ENCODE results near the gene LEMD1. TPM values are rescaled to one million over a fixed set of nuclear protein-coding genes. Genes with fewer than 3 reads are reported as not detected.

LEMD1 gene
- total RNA-seq, 4 donors from 2014 or later: not detected

GRCh38 chr1:205441716-205442050 is 19.8 kb upstream of the LEMD1 start:
- no peak for TF ChIP-seq POLR2A (IDR thresholded peaks at IDR 0.05)
- no peak for TF ChIP-seq EP300 (IDR thresholded peaks at IDR 0.05)
- TF ChIP-seq CTCF (IDR thresholded peaks at IDR 0.05): no peak
- Histone ChIP-seq H3K27ac (peak overlapping the region in 2 of 4 donors; percentile 43 to 50), H3K36me3 (no peaks in the 10 kb centered on the region), H3K27me3 (no peaks in the 10 kb centered on the region), H3K4me1 (peaks cover 0 to 52% (median 25%) of the 10 kb centered on the region in 4 donors), H3K9me3 (no peaks in the 10 kb centered on the region), H3K4me3 (no peak overlapping the region)
- DNase-seq (ENCODE audit: low spot score in 2 of 2): no peak
- 70 to 87% methylated on average over 3 of the region's 3 CpGs for WGBS, 2 donors

- H3K36me3 ChIP-seq: no peaks in the 10 kb centered on the region
- peaks cover 0 to 3% of the 10 kb centered on the region in 2 donors for H3K27me3 ChIP-seq
- TF ChIP-seq EP300 (IDR thresholded peaks at IDR 0.05) (no peak), CTCF (IDR thresholded peaks at IDR 0.05) (no peak), POLR2A (IDR thresholded peaks at IDR 0.05) (no peak)
- peak overlapping the region in 2 of 4 donors; percentile 43 to 50 for H3K27ac ChIP-seq
- H3K9me3 ChIP-seq: no peaks in the 10 kb centered on the region
- H3K4me3 ChIP-seq: peak overlapping the region in 1 of 4 donors; percentile 23
- WGBS, 2 donors: 75 to 88% methylated on average over 6 of the region's 6 CpGs
- H3K4me1 ChIP-seq: peaks cover 0 to 52% (median 25%) of the 10 kb centered on the region in 4 donors
- no peak for DNase-seq (ENCODE audit: low spot score in 2 of 2)
Measured at GRCh38 chr1:205441318-205441633, 19.4 kb upstream of the LEMD1 start.

DNA sequence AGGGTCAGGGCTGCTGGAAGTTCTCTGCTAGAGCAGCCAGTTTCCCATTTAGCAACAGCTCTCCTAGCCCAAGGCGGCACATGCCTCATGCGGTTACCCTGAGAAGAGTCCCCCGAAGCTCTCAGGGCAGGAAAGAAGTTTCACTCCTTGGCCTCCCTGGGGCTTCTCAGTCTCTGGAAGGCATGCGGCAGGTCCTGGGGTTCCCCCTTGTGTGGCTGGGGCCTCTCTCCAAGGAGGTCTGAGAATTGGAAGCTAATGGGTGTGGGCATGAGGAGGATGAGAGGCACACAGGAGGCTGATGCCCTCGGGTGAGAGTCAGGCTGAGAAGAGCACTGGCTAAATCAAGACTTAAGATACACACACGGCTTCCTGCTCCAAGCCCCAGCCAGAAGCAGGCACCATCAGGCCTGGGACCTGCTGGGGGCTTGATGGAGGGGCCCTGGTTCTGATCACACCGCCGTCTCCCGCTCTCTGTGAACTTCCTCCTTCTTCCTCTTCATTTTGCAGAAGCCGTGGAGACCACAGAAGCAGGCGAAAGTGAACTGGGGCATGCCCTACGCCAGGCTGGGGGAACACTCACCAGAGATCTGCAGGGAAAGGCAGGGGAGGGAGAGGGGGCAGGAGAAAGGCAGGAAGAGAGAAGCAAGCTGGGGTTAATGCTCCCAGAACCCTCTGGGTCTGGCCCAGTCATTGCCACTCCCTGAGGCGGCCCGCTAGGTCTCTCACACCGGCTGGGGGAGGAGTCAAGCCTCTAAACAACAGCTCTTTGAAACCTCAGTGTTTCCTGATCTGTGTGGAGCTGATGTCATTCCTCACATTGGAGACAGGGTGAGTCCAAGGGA is 18.8 kb upstream of the LEMD1 start:
- TF ChIP-seq POLR2A (IDR thresholded peaks at IDR 0.05): peak in 1 of 2 donors; percentile 19
- TF ChIP-seq EP300 (IDR thresholded peaks at IDR 0.05): no peak
- Histone ChIP-seq H3K27ac (peak overlapping the region in 3 of 4 donors; percentile 29 to 68 (median 55)), H3K36me3 (no peaks in the 10 kb centered on the region), H3K9me3 (no peaks in the 10 kb centered on the region), H3K27me3 (peaks cover 0 to 9% of the 10 kb centered on the region in 2 donors), H3K4me1 (peaks cover 0 to 52% (median 25%) of the 10 kb centered on the region in 4 donors), H3K4me3 (peak overlapping the region in 2 of 4 donors; percentile 6 to 23)
- DNase-seq (ENCODE audit: low spot score in 2 of 2): peak in 1 of 2 donors; percentile 23
- 38 to 46% methylated on average over 12 to 15 of the region's 15 CpGs for WGBS, 2 donors

- no peak for TF ChIP-seq CTCF (IDR thresholded peaks at IDR 0.05)
- no peak for TF ChIP-seq EP300 (IDR thresholded peaks at IDR 0.05)
- TF ChIP-seq POLR2A (IDR thresholded peaks at IDR 0.05): no peak
- no peak for DNase-seq (ENCODE audit: low spot score in 2 of 2)
- Histone ChIP-seq H3K9me3 (no peaks in the 10 kb centered on the region), H3K27me3 (peaks cover 0 to 15% of the 10 kb centered on the region in 2 donors), H3K4me3 (no peak overlapping the region), H3K36me3 (no peaks in the 10 kb centered on the region), H3K27ac (peak overlapping the region in 2 of 4 donors; percentile 55 to 68), H3K4me1 (peaks cover 0 to 52% (median 25%) of the 10 kb centered on the region in 4 donors)
- 76 to 85% methylated on average over 5 of the region's 5 CpGs for WGBS, 2 donors
Measured at GRCh38 chr1:205440121-205440475, 18.2 kb upstream of the LEMD1 start.

DNA sequence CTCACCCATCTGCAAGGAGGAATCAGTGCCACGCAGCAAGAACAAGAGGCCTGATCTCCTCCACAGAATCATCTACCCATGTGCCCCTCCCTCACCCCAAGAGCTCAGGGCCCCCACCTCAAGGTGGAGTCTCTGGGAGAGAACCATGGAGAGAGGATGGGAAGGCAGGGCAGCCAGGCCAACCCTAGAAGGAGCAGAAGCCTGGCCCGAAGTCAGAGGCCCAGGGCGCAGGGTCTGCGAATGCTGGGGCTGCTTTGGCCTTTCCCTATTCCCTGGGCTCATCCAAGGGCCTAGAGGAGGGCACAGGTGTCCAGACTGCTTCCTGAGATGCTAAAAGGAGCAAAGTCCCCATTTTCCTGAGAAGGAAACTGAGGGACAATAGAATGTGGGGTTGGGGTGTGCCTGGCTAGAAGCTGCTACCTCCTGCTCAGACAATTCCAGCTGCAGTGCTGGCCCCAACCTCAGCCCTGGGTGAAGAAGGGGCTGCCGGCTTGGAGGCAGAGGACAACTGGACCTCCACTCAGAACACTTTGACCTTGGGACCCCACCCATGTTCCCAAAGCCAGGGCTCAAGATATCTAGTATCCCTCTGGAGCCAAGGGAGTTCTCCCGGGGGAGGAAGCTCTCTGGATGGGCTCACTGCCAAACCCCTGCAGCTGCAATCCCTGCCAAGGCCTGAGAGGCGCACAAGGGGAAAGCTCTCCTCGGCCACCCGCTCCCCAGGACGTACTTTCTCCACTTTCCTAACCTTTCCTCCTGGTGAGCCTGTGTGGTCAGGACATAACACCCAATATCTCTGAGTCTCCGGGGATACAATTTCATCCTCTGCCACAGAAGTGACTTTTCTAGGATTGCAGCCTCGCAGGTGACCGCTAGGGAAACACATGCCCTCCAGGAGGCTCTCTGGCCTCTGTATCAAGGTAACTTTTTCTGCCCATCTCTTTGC is 16.6 kb upstream of the LEMD1 start:
- H3K36me3 ChIP-seq: no peaks in the 10 kb centered on the region
- H3K27me3 ChIP-seq: peaks cover 0 to 19% of the 10 kb centered on the region in 2 donors
- TF ChIP-seq POLR2A (IDR thresholded peaks at IDR 0.05): no peak
- no peak for TF ChIP-seq EP300 (IDR thresholded peaks at IDR 0.05)
- peak; percentile 32 to 77 (median 72) for TF ChIP-seq CTCF (IDR thresholded peaks at IDR 0.05)
- 52 to 61% methylated on average over 12 to 13 of the region's 13 CpGs for WGBS, 2 donors
- peaks cover 0 to 41% (median 25%) of the 10 kb centered on the region in 4 donors for H3K4me1 ChIP-seq
- no peak overlapping the region for H3K4me3 ChIP-seq
- H3K27ac ChIP-seq: no peak overlapping the region
- peak; percentile 22 to 52 for DNase-seq (ENCODE audit: low spot score in 2 of 2)
- H3K9me3 ChIP-seq: no peaks in the 10 kb centered on the region
